HepG2 (cell line): ENCODE measurements around the gene ANKS1B. TPM values are rescaled to one million over a fixed set of nuclear protein-coding genes. Genes with fewer than 3 reads are reported as not detected.

ENCODE experiments used
- ATAC-seq: fragments of 200-7000 bp; cut with Tn5 transposase; 3 replicates; pipeline ENCODE4 v1.9.1; 2020; ENCODE audit warnings: mild to moderate bottlenecking, moderate library complexity
- BruUV-seq: library from RNA; stranded (reverse); fragments of 400-500 nt; replicated peaks from 2 replicates; lab custom pipeline; 2021; lab: Mats Ljungman, UMichigan
- CTCF ChIA-PET: fragments of 300-600 bp; formaldehyde crosslinking; extraction: SDS; loops from one replicate; lab custom pipeline; 2021; ENCODE audit warnings: low total read pairs, inconsistent platforms, low intra/inter-chr PET ratio; lab: Yijun Ruan, JAX
- POLR2A ChIA-PET: fragments of 350-600 bp; sonication (Branson Sonifier 250); formaldehyde crosslinking; loops from one replicate; lab custom pipeline; 2020; ENCODE audit warnings: antibody characterized with exemption, inconsistent platforms; lab: Yijun Ruan, JAX
- DNase-seq: peaks from one replicate; pipeline ENCODE4 v3.0.0-alpha.2; 2015; ENCODE audit warnings: low spot score
- FAIRE-seq: peaks from 3 replicates; lab custom pipeline; 2011; peaks lifted over from hg19 to GRCh38; lab: Jason Lieb, UNC
- H2AFZ ChIP-seq: one replicate; pipeline ENCODE4 v1.6.1; 2011; ENCODE audit warnings: low read length, inconsistent platforms
- H3K27ac ChIP-seq: fragments of 300-600 bp; 3 replicates; pipeline ENCODE4 v1.8.0; 2011; ENCODE audit warnings: mixed run types, mild to moderate bottlenecking, mixed read lengths, low read length, inconsistent platforms; ENCODE audit not compliant: insufficient read depth; ENCODE audit errors: extremely low read length
- H3K27me3 ChIP-seq, 2 experiments: fragments of 200-600 bp in 1 of 2; 2 replicates in 1 of 2; 3 replicates in 1 of 2; pipeline versions ENCODE4 v1.6.0 to v1.8.0; 2011; ENCODE audit warnings: low read length in 2 of 2, mild to moderate bottlenecking in 2 of 2, moderate library complexity in 2 of 2, inconsistent platforms in 1 of 2; ENCODE audit not compliant: insufficient read depth in 2 of 2, control insufficient read depth in 1 of 2
- H3K36me3 ChIP-seq, 2 experiments: fragments of 200-600 bp in 1 of 2; replicated peaks in 1 of 2; 2 replicates in 1 of 2; 3 replicates in 1 of 2; pipeline versions ENCODE4 v1.5.1 to v1.8.0; 2011; ENCODE audit warnings: low read length in 2 of 2, inconsistent platforms in 1 of 2; ENCODE audit not compliant: insufficient read depth in 2 of 2, control insufficient read depth in 1 of 2
- H3K4me1 ChIP-seq: 2 replicates; pipeline ENCODE4 v1.5.1; 2012; ENCODE audit warnings: low read length, inconsistent platforms; ENCODE audit not compliant: insufficient read depth
- H3K4me2 ChIP-seq: 2 replicates; pipeline ENCODE4 v1.6.0; 2011; ENCODE audit warnings: low read depth, low read length, inconsistent platforms
- H3K4me3 ChIP-seq, 3 experiments: fragments of 200-600 bp in 1 of 3; sonication (generic), shearing (Covaris generic) in 1 of 3; replicated peaks in 1 of 3; 2 replicates each; pipeline ENCODE4 v1.5.1; 2011 to 2016; ENCODE audit warnings: low read length in 3 of 3, inconsistent platforms in 2 of 3, low read depth in 2 of 3, mild to moderate bottlenecking in 2 of 3, control low read depth in 1 of 3, mixed read lengths in 1 of 3; ENCODE audit not compliant: insufficient read depth in 1 of 3
- H3K79me2 ChIP-seq: one replicate; pipeline ENCODE4 v1.6.1; 2011; ENCODE audit warnings: low read length, inconsistent platforms; ENCODE audit not compliant: insufficient read depth
- H3K9ac ChIP-seq: 2 replicates; pipeline ENCODE4 v1.6.0; 2011; ENCODE audit warnings: mild to moderate bottlenecking, low read depth, low read length, inconsistent platforms; ENCODE audit not compliant: insufficient read depth
- H3K9me3 ChIP-seq: 2 replicates; pipeline ENCODE4 v1.5.1; 2012; ENCODE audit warnings: mild to moderate bottlenecking, low read length
- H4K20me1 ChIP-seq: 2 replicates; pipeline ENCODE4 v1.6.0; 2011; ENCODE audit warnings: inconsistent platforms, mild to moderate bottlenecking, low read length, moderate library complexity; ENCODE audit not compliant: insufficient read depth
- MIER3 ChIP-seq: IDR thresholded peaks from 2 replicates; pipeline ENCODE4 v1.6.1; 2016; ENCODE audit warnings: missing compliant biosample characterization, borderline replicate concordance
- NFRKB ChIP-seq: fragments of 450-650 bp; IDR thresholded peaks from 2 replicates; pipeline ENCODE4 v1.6.1; 2017
- TSC22D2 ChIP-seq: sonication (generic); formaldehyde crosslinking; IDR thresholded peaks from 2 replicates; pipeline ENCODE4 v1.5.1; 2020; ENCODE audit warnings: missing genetic modification reagents, mild to moderate bottlenecking, borderline replicate concordance
- YY1 ChIP-seq: IDR thresholded peaks from 2 replicates; pipeline ENCODE4 v1.6.1; 2011; ENCODE audit warnings: low read length, low read depth, moderate library complexity, mild to moderate bottlenecking; ENCODE audit not compliant: insufficient read depth, insufficient replicate concordance
- ZNF335 ChIP-seq: sonication (generic); formaldehyde crosslinking; IDR thresholded peaks from 2 replicates; pipeline ENCODE4 v1.4.0; 2020; ENCODE audit warnings: missing genetic modification reagents
- ZNF556 ChIP-seq: sonication (generic); formaldehyde crosslinking; IDR thresholded peaks from 2 replicates; pipeline ENCODE4 v1.4.0; 2020; ENCODE audit warnings: mild to moderate bottlenecking, missing genetic modification reagents, borderline replicate concordance
- ZNF703 ChIP-seq: sonication (generic); formaldehyde crosslinking; IDR thresholded peaks from 2 replicates; pipeline ENCODE4 v1.5.1; 2020; ENCODE audit warnings: missing genetic modification reagents, mild to moderate bottlenecking, moderate library complexity, borderline replicate concordance
- ZNF709 ChIP-seq: sonication (generic); formaldehyde crosslinking; IDR thresholded peaks from 2 replicates; pipeline ENCODE4 v1.5.0; 2020; ENCODE audit warnings: mild to moderate bottlenecking, missing genetic modification reagents
- ZSCAN29 ChIP-seq: sonication (generic); formaldehyde crosslinking; conservative IDR thresholded peaks from 2 replicates; pipeline ENCODE4 v1.4.0; 2020; ENCODE audit warnings: mild to moderate bottlenecking, missing genetic modification reagents
- WGBS: methylation state at CpG from one replicate; pipeline ENCODE4 v1.1.6; 2017; ENCODE audit warnings: low lambda C conversion rate; 5-methylcytosine and 5-hydroxymethylcytosine counted together
- in situ Hi-C: cut with HindIII; loops from 2 replicates; pipeline ENCODE4 v1.10.0; 2017; ENCODE audit warnings: low pct_unique_long_range_greater_than_20kb; ENCODE audit not compliant: extremely low pct_ligation_motif_present
- intact Hi-C: fragments of 100-400 bp; cut with micrococcal nuclease; formaldehyde crosslinking; loops from one replicate; pipeline ENCODE4 v1.10.0; 2022; ENCODE audit not compliant: unreplicated experiment
- polyA plus RNA-seq, 8 experiments: library from polyadenylated mRNA; depleted of rRNA in 3 of 8; stranded (reverse) in 7 of 8; unstranded in 1 of 8; fragments of >200 nt; fragmentation: Illumina TruSeq in 4 of 8; extraction: Trizol in 4 of 8; gene quantifications; 2 replicates each; pipeline versions ENCODE4 v1.2.1 to v1.2.3, GENCODE V29; 2011 to 2016; ENCODE audit warnings: low read depth in 4 of 8, missing spikeins in 1 of 8, mixed read lengths in 1 of 8; ENCODE audit not compliant: insufficient read depth in 1 of 8
- total RNA-seq, 5 experiments: library from RNA; depleted of rRNA; stranded (reverse); fragments of >200 nt; fragmentation: Illumina TruSeq; extraction: Trizol; gene quantifications; 2 replicates each; pipeline ENCODE4 v1.2.3, GENCODE V29; 2016; ENCODE audit warnings: low read depth in 1 of 5
- TF ChIP-seq, protein P1 (sequence below): sonication (generic); formaldehyde crosslinking; IDR thresholded peaks from 2 replicates; pipeline ENCODE4 v1.8.0; 2022; ENCODE audit warnings: missing genetic modification reagents, mild to moderate bottlenecking, borderline replicate concordance
- TF ChIP-seq, protein P2 (sequence below), 2 experiments: sonication (generic) in 1 of 2; formaldehyde crosslinking in 1 of 2; IDR thresholded peaks; 2 replicates each; pipeline versions ENCODE4 v1.5.1 to v1.6.1; 2011 to 2020; ENCODE audit warnings: borderline replicate concordance in 1 of 2, low read depth in 1 of 2, low read length in 1 of 2, mild to moderate bottlenecking in 1 of 2, missing genetic modification reagents in 1 of 2, moderate library complexity in 1 of 2
- TF ChIP-seq, protein P3 (sequence below): sonication (generic); formaldehyde crosslinking; IDR thresholded peaks from 2 replicates; pipeline ENCODE4 v1.4.0; 2020; ENCODE audit warnings: mild to moderate bottlenecking, missing genetic modification reagents

Gene ANKS1B
- total and polyA plus RNA-seq, 2 of the 13 experiments (the other 11 are each of a cell fraction or from before 2014, with no cell fraction given) = 0.15 TPM; not detected in 1

DNA sequence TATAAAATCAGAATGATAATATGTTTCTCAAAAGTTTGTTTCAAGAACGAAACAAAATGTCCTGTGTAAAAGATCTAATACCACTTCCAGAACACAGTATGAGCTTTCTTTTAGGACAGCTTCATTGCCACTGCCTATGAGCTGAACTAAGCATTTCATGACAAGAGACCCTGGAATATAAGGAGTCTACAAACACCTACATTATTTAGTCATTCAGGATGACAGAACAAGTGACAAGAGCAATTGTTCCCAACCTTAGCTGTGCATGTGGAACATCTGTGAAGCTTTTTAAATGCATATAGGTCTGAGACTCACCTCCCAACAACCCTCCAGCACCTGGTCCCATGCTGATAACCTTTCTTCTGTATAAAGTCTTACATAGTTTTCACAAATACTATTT lies 440.3 kb downstream of the ANKS1B start:
- ChIA-PET CTCF (no interaction called here), POLR2A (no interaction called here)
- 0% methylated on average over 1 of the region's 1 CpG for WGBS
- intact Hi-C loops = no loop called here
- H3K9me3 ChIP-seq = no peaks in the 10 kb centered on the region
- DNase-seq = no peak
- FAIRE-seq = no peak
- H3K4me3 ChIP-seq = no peak overlapping the region
- H3K27me3 ChIP-seq = no peaks in the 10 kb centered on the region
- no peak overlapping the region for H3K27ac ChIP-seq
- H3K36me3 ChIP-seq = no peaks in the 10 kb centered on the region
- no peaks in the 10 kb centered on the region for H3K79me2 ChIP-seq
- H4K20me1 ChIP-seq = no peaks in the 10 kb centered on the region
- in situ Hi-C loops = no loop called here
- TF ChIP-seq ZNF335 (CRISPR knock-in tag) = no peak
- TF ChIP-seq ZNF703 (CRISPR knock-in tag) = no peak
- TF ChIP-seq ZNF709 = no peak
- TF ChIP-seq NFRKB = no peak
- TF ChIP-seq, protein P1, sequence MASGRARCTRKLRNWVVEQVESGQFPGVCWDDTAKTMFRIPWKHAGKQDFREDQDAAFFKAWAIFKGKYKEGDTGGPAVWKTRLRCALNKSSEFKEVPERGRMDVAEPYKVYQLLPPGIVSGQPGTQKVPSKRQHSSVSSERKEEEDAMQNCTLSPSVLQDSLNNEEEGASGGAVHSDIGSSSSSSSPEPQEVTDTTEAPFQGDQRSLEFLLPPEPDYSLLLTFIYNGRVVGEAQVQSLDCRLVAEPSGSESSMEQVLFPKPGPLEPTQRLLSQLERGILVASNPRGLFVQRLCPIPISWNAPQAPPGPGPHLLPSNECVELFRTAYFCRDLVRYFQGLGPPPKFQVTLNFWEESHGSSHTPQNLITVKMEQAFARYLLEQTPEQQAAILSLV (CRISPR knock-in tag) = no peak
- no peak for TF ChIP-seq MIER3 (CRISPR knock-in tag)
- no peak for TF ChIP-seq TSC22D2 (CRISPR knock-in tag)
- TF ChIP-seq, protein P2, sequence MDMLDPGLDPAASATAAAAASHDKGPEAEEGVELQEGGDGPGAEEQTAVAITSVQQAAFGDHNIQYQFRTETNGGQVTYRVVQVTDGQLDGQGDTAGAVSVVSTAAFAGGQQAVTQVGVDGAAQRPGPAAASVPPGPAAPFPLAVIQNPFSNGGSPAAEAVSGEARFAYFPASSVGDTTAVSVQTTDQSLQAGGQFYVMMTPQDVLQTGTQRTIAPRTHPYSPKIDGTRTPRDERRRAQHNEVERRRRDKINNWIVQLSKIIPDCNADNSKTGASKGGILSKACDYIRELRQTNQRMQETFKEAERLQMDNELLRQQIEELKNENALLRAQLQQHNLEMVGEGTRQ (IDR thresholded peaks at IDR 0.05; ENCODE audit: low read depth, low read length) = no peak
- TF ChIP-seq, protein P2 (CRISPR knock-in tag; IDR thresholded peaks at IDR 0.05; ENCODE audit: borderline replicate concordance) = no peak
- TF ChIP-seq, protein P3, sequence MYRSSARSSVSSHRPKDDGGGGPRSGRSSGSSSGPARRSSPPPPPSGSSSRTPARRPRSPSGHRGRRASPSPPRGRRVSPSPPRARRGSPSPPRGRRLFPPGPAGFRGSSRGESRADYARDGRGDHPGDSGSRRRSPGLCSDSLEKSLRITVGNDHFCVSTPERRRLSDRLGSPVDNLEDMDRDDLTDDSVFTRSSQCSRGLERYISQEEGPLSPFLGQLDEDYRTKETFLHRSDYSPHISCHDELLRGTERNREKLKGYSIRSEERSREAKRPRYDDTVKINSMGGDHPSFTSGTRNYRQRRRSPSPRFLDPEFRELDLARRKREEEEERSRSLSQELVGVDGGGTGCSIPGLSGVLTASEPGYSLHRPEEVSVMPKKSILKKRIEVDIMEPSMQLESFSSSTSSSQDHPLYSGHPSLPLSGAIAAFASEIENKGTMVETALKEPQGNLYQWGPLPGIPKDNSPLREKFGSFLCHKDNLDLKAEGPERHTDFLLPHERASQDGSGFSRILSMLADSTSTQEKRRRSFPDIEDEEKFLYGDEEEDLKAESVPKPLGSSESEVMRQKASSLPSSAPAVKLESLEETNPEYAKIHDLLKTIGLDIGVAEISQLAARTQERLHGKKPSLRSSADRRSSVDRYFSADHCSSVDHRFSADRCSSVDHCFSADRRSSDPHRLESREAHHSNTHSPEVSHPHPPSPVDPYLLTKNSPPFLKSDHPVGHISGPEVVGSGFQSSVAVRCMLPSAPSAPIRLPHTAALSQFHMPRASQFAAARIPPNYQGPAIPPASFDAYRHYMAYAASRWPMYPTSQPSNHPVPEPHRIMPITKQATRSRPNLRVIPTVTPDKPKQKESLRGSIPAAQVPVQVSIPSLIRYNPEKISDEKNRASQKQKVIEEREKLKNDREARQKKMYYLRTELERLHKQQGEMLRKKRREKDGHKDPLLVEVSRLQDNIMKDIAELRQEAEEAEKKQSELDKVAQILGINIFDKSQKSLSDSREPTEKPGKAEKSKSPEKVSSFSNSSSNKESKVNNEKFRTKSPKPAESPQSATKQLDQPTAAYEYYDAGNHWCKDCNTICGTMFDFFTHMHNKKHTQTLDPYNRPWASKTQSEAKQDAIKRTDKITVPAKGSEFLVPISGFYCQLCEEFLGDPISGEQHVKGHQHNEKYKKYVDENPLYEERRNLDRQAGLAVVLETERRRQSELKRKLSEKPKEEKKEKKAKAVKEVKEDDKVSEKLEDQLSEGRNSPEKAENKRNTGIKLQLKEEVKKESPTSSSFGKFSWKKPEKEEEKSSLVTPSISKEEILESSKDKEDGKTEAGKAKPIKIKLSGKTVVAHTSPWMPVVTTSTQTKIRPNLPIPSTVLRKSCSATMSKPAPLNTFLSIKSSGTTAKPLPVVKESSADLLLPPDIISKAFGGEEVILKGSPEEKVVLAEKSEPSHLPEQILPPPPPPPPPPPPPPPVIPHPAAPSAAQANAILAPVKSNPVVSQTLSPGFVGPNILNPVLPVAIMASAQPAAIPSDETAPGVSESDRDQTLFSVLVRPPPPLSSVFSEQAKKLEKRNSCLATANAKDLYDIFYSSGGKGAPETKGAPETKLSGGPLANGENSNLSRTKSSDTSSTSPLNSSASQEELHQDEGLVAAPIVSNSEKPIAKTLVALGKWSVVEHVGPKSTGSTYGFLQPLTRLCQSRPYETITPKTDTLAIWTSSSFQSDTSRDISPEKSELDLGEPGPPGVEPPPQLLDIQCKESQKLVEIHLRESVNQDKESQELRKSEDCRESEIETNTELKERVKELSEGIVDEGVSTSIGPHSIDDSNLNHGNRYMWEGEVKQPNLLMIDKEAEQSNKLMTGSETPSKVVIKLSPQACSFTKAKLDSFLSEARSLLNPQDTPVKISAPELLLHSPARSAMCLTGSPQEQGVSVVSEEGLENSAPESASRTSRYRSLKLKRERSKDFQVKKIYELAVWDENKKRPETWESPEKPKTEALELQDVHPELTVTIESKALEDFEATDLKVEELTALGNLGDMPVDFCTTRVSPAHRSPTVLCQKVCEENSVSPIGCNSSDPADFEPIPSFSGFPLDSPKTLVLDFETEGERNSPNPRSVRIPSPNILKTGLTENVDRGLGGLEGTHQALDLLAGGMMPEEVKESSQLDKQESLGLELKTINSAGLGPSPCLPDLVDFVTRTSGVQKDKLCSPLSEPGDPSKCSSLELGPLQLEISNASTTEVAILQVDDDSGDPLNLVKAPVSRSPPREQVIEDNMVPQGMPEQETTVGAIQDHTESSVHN (CRISPR knock-in tag) = no peak
- no peak for TF ChIP-seq YY1
- no peak for TF ChIP-seq ZSCAN29
- TF ChIP-seq ZNF556 (CRISPR knock-in tag) = no peak
- BruUV-seq = no TSS peak
- no peak overlapping the region for H3K4me2 ChIP-seq
- no peak for ATAC-seq
- H3K4me1 ChIP-seq = no peaks in the 10 kb centered on the region
- H3K9ac ChIP-seq = no peak overlapping the region
- no peak overlapping the region for H2AFZ ChIP-seq
